Brain pericyte (primary cell): ENCODE data around the gene HAL.
A peak's percentile ranks its signal among the peaks of the same experiment; 100 is the strongest.

Experiments used
- DNase-seq: peaks from one replicate; pipeline ENCODE4 v3.0.0-alpha.2; 2012; ENCODE audit warnings: low read depth, low spot score

Gene HAL, protein sequence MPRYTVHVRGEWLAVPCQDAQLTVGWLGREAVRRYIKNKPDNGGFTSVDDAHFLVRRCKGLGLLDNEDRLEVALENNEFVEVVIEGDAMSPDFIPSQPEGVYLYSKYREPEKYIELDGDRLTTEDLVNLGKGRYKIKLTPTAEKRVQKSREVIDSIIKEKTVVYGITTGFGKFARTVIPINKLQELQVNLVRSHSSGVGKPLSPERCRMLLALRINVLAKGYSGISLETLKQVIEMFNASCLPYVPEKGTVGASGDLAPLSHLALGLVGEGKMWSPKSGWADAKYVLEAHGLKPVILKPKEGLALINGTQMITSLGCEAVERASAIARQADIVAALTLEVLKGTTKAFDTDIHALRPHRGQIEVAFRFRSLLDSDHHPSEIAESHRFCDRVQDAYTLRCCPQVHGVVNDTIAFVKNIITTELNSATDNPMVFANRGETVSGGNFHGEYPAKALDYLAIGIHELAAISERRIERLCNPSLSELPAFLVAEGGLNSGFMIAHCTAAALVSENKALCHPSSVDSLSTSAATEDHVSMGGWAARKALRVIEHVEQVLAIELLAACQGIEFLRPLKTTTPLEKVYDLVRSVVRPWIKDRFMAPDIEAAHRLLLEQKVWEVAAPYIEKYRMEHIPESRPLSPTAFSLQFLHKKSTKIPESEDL

DNA sequence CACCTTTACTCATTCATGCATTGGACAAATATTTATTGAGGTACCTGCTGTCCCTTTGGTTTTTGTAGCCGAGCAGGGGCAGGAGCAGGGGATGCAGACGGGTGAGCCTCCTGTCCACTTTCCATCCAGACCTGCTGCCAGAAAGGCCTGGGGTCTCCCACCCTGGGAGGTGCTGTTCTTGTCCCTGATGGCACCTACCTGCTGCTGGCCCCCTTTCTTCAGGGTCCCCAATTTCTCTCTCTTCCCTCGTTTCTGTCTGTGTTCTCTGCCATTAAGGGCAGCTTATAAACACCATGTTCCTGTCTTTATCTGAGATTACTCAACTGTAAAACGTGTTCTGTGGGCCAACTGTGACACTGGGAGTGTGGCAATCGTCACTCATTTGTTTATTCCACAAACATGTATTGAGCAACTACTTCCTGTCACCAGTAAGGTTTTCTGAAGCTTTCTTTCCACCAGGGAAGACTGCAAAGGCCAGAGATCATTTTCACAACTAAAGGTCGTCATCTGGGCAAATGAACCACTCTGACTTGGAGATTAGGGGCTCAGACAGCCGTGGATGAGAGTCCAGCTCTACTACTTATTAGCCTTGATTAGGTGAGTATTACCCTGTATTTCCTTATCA lies at the start of gene HAL:
Gene HAL, minus strand, starts transcription at position 311 of the 625 bp plus-strand sequence. CDS start 434 bp downstream, outside the sequence.
- DNase-seq, result no peak

- no peak for DNase-seq
Observed at GRCh38 chr12:96045566-96045965, 49.4 kb upstream of the HAL start.

- DNase-seq, result no peak
Observed at GRCh38 chr12:96044943-96045290, 48.8 kb upstream of the HAL start.

- no peak for DNase-seq
Observed at GRCh38 chr12:96044017-96044942, 48.1 kb upstream of the HAL start.

GRCh38 chr12:96041181-96041580 lies 45.0 kb upstream of the HAL start:
- DNase-seq, result no peak

GRCh38 chr12:96040305-96041133 lies 44.4 kb upstream of the HAL start:
- no peak for DNase-seq

DNA sequence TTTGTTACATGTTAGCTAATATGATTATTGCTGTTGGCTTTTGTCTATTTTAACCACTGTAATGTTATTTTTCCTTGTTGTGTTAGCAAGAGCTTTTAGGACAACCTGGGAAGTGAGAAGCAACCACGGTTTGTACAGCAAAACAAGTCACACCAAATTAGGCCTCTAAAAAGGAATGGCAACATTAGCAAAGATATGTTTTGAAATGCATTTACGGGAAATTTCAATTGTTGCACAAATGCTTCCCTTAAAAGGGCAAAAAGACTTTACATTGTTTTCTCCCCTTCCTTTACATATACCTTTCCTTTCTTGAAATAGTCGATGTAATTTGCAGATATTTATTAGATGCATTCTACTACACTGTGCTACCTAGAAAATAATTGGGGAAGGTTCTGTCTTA lies 43.4 kb upstream of the HAL start:
- no peak for DNase-seq

DNA sequence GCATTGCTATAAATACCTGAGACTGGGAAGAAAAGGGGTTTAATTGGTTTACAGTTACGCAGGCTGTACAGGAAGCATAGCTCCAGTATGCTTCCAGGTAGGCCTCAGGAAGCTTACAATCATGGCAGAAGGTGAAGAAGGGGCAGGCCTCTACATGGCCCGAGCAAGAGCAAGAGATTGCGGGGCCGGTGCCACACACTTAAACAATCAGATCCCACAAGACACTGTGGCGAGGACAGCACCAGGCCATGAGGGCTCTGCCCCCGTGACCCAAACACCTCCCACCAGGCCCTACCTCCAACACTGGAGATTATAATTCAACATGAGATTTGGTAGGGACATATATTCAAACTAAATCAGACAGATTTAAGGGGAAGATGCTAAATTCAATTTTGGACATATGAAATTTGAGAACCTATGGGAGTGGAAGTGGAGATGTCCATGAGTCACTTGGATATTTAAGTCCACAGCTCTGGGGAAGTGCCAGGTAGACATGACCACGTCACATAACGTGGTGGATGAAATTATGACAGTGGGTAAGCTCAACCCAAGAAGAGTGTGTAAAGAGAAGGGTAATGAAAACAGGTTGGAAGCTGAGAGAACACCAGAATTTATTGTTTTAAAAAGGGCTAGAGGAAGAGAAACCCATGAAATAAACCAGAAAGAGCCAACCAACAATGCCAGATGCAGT lies 40.8 kb upstream of the HAL start:
- DNase-seq, result no peak

GRCh38 chr12:96035283-96036236 lies 39.4 kb upstream of the HAL start, which contains the start of gene LTA4H:
TSS of gene LTA4H (minus strand) at chr12:96035587. CDS start at chr12:96035519, 68 bp downstream.
- DNase-seq, result peak; percentile 96

DNA sequence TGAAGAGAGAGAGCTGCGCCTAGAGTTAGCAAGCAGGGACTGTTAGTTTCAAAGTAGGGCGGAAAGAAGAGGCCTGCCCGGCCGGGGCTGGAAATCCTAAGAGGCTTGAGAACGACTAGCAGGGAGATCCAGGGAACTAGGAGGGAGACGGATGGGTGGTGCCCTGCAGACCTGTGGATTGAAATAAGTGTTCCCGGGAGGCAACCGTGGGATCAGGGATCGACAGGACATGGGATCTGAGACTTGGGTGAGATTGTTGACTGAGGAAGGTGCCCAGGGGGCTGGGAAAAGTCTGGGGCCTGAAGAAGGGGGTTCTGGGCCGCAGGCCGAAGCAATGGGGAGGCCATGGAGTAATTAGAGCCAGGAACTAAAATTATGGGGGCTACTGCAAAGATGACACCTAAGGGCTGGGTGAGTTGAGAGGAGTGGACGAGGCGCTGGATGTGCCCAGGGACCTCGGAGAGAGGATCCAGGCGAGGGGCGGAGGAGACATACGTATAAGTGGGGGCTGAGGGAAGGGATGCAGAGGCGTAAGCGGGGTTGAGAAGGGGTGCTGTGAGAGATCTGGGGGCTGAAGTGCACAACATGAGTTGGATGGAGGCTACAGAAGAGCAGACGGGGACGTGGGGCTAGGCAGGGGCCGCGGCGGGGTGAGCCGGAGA lies 38.6 kb upstream of the HAL start:
- no peak for DNase-seq

DNA sequence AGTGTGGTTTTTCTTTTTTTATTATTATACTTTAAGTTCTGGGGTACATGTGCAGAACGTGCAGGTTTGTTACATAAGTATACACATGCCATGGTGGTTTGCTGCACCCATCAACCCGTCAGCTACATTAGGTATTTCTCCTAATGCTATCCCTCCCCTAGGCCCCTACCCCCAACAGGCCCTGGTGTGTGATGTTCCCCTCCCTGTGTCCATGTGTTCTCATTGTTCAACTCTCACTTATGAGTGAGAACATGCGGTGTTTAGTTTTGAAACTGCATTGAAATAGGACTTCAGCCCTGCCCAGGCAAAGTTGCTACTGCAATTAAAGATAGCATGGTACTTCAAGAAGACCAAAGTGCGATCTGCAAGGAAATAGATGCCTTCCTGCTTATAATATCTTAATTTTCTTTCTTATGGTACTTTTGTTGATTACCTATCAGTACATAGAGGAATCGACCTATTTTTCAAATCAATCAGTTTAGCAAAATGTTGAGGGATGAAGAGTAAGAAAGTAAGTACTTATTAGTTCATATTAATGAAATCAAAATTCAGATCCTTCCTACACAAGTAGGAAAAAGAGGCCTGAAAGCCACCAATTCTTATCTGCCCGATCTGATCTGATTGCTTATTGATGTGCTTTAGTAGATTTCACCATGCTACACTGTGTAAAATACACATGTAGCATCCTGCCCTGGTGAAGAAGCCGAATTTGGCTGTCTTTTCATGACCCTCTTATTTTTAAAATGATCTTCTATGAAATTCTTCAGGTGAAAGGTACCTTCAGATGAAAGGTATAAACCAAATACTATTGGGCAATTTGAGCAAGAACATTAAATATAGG lies 37.6 kb upstream of the HAL start:
- no peak for DNase-seq

DNA sequence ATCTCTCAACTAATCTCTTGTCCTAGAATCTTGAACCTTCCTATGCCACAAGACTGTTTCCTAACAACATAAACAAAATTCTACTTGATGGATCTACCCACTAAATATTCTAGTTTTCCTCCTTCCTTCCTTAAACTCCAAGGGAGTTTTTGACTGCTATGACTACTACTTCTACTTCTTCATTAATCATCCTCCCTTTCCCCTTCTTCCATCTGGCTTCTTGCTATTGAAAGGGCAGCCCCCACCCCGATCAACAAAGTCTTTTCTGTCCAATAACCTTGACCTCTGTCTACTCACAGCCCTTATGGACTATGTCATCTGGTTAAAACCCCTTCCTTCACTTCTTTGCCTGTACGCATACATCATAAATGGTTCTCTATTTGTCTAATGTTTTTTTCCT lies 33.7 kb upstream of the HAL start:
- DNase-seq, result no peak

- no peak for DNase-seq
Observed at GRCh38 chr12:96028538-96028937, 32.4 kb upstream of the HAL start.

- DNase-seq, result no peak
Observed at GRCh38 chr12:96026331-96026730, 30.2 kb upstream of the HAL start.

DNA sequence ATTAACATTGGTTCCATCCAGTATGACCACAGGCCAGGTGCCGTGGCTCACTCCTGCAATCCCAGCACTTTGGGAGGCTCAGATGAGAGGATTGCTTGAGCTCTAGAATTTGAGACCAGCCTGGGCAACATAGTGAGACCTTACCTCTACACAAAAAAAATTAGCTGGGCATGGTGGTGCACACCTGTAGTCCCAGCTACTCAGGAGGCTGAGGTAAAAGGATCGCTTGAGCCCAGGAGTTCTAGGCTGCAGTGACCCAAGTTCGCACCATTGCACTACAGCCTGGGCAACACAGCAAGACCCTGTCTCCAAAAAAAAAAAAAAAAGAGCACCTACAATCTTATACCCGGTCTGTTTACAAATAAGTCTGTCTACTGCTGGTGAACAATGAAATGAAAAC lies 29.4 kb upstream of the HAL start:
- no peak for DNase-seq

- DNase-seq, result no peak
Observed at GRCh38 chr12:96020314-96021003, 24.3 kb upstream of the HAL start.

- no peak for DNase-seq
Observed at GRCh38 chr12:96015672-96016071, 19.5 kb upstream of the HAL start.
